GM23248 (cell line): ENCODE measurements around the gene DHRS3.

Experiments
- EZH2 ChIP-seq: fragments of 200-600 bp; sonication (generic); IDR thresholded peaks from 2 replicates; pipeline ENCODE4 v1.6.1; 2018; ENCODE audit warnings: antibody characterized with exemption, mild to moderate bottlenecking; ENCODE audit not compliant: insufficient read depth, poor library complexity, severe bottlenecking
- EZH2phosphoT487 ChIP-seq: fragments of 200-600 bp; sonication (generic); IDR thresholded peaks from 2 replicates; pipeline ENCODE4 v1.6.1; 2018; ENCODE audit warnings: antibody characterized with exemption, moderate library complexity, mild to moderate bottlenecking, low read depth; ENCODE audit not compliant: insufficient read depth

GRCh38 chr1:12578860-12579422 is 39.1 kb downstream of the DHRS3 start:
- TF ChIP-seq EZH2phosphoT487: no peak
- TF ChIP-seq EZH2: no peak
